HL-60 (cell line): ENCODE data around the gene FBXO34.
A peak's percentile ranks its signal among the peaks of the same experiment; 100 is the strongest.

Experiments used
- DNase-seq, 2 experiments: peaks; one replicate each; pipeline ENCODE4 v3.0.0-alpha.2; 2010 to 2020; ENCODE audit warnings: low read depth in 1 of 2, low spot score in 1 of 2
- H3K27ac ChIP-seq: fragments of 250-450 bp; sonication (Bioruptor Pico); replicated peaks from 2 replicates; pipeline ENCODE4 v1.5.1; 2020; ENCODE audit warnings: mild to moderate bottlenecking, moderate library complexity
- H3K27me3 ChIP-seq: fragments of 250-450 bp; sonication (Bioruptor Pico); 2 replicates; pipeline ENCODE4 v1.5.1; 2021; ENCODE audit warnings: mild to moderate bottlenecking, moderate library complexity; ENCODE audit not compliant: insufficient read depth, poor library complexity, severe bottlenecking
- H3K4me3 ChIP-seq: replicated peaks from 2 replicates; pipeline ENCODE4 v1.5.1; 2011; ENCODE audit warnings: mild to moderate bottlenecking, control low read depth, low read length; ENCODE audit not compliant: insufficient read depth
- GABPA ChIP-seq: IDR thresholded peaks from 2 replicates; pipeline ENCODE4 v1.6.1; 2012; ENCODE audit warnings: low read depth
- POLR2AphosphoS5 ChIP-seq: IDR thresholded peaks from 2 replicates; pipeline ENCODE4 v1.6.1; 2012; ENCODE audit warnings: low read depth
- REST ChIP-seq: IDR thresholded peaks from 2 replicates; pipeline ENCODE4 v1.6.1; 2012; ENCODE audit warnings: low read depth; ENCODE audit not compliant: insufficient replicate concordance
- SPI1 ChIP-seq: IDR thresholded peaks from 2 replicates; pipeline ENCODE4 v1.6.1; 2012; ENCODE audit warnings: low read depth, mild to moderate bottlenecking, borderline replicate concordance
- TF ChIP-seq, protein P1 (sequence below): IDR thresholded peaks from one replicate; pipeline ENCODE4 v1.5.1; 2011; ENCODE audit warnings: low read length, control low read depth, inconsistent platforms; ENCODE audit not compliant: insufficient read depth

Gene FBXO34

DNA sequence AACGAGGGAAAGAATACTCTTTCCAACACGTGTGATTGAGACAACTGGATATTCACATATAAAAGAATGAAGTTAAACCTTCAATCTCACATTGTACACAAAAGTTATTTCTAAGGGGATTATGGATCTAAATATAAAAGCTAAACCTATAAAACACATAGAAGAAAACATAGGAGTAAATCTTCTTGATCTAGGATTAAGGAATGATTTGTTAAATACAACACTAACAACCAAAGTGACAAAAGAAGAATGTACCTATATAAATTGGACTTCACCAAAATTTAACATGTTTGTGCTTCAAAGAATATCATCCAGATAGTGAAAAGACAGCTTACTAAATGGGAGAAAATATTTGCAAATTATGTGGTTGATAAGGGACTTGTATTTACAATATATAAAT is 43.0 kb upstream of the FBXO34 start:
- H3K27ac ChIP-seq: no peak overlapping the region
- TF ChIP-seq GABPA (no peak), POLR2AphosphoS5 (no peak), REST (no peak), SPI1 (no peak)
- TF ChIP-seq, protein P1, sequence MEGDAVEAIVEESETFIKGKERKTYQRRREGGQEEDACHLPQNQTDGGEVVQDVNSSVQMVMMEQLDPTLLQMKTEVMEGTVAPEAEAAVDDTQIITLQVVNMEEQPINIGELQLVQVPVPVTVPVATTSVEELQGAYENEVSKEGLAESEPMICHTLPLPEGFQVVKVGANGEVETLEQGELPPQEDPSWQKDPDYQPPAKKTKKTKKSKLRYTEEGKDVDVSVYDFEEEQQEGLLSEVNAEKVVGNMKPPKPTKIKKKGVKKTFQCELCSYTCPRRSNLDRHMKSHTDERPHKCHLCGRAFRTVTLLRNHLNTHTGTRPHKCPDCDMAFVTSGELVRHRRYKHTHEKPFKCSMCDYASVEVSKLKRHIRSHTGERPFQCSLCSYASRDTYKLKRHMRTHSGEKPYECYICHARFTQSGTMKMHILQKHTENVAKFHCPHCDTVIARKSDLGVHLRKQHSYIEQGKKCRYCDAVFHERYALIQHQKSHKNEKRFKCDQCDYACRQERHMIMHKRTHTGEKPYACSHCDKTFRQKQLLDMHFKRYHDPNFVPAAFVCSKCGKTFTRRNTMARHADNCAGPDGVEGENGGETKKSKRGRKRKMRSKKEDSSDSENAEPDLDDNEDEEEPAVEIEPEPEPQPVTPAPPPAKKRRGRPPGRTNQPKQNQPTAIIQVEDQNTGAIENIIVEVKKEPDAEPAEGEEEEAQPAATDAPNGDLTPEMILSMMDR: no peak
- no peaks in the 10 kb centered on the region for H3K27me3 ChIP-seq
- no peak overlapping the region for H3K4me3 ChIP-seq
- no peak for DNase-seq

GRCh38 chr14:55233591-55233990 is 37.6 kb upstream of the FBXO34 start:
- TF ChIP-seq GABPA: no peak
- TF ChIP-seq, protein P1: no peak
- no peak for TF ChIP-seq POLR2AphosphoS5
- no peak for TF ChIP-seq REST
- no peak for TF ChIP-seq SPI1
- no peak for DNase-seq
- no peak overlapping the region for H3K27ac ChIP-seq
- no peaks in the 10 kb centered on the region for H3K27me3 ChIP-seq
- no peak overlapping the region for H3K4me3 ChIP-seq

GRCh38 chr14:55238019-55238680 is 33.1 kb upstream of the FBXO34 start:
- peak; percentile 62; the same call in 1 of the 2 replicates for TF ChIP-seq SPI1
- TF ChIP-seq, protein P1: no peak
- H3K27me3 ChIP-seq: no peaks in the 10 kb centered on the region
- no peak overlapping the region for H3K27ac ChIP-seq
- peak in 1 of 2 experiments; percentile 60 for DNase-seq
- H3K4me3 ChIP-seq: no peak overlapping the region

- Histone ChIP-seq H3K27me3 (no peaks in the 10 kb centered on the region), H3K4me3 (no peak overlapping the region), H3K27ac (no peak overlapping the region)
- DNase-seq: no peak
- TF ChIP-seq GABPA (no peak), SPI1 (no peak), REST (no peak), POLR2AphosphoS5 (no peak)
- TF ChIP-seq, protein P1: no peak
Measured at GRCh38 chr14:55239320-55239719, 31.9 kb upstream of the FBXO34 start.
